Amygdala (tissue), 56 donors: ENCODE results near the gene BRIP1.
"Not testable (repeated sequence)": the region's sequence is repeated elsewhere in the genome, so short reads cannot be mapped to it uniquely, and the experiment has no call there.

Experiments used
- DNase-seq, 56 donors: peaks; one replicate each; lab custom pipeline; 2025; lab: John Stamatoyannopoulos, UW

BRIP1 gene

GRCh38 chr17:61868074-61868473, 4.7 kb upstream of the BRIP1 start:
- DNase-seq = no peak

GRCh38 chr17:61867033-61867432, 3.7 kb upstream of the BRIP1 start:
- DNase-seq = no peak

GRCh38 chr17:61863801-61864126, 436 bp upstream of the BRIP1 start:
- peak in 3 of 56 donors; percentile 6 to 27 (median 20) for DNase-seq

- DNase-seq = no peak
These were observed 1.2 kb downstream of the BRIP1 start for GRCh38 chr17:61862105-61862574.

GRCh38 chr17:61860397-61860796, 2.9 kb downstream of the BRIP1 start:
- DNase-seq = not testable (repeated sequence)

GRCh38 chr17:61856035-61856434, 7.3 kb downstream of the BRIP1 start:
- no peak for DNase-seq

- no peak for DNase-seq
These were observed 10.5 kb downstream of the BRIP1 start for GRCh38 chr17:61852857-61853256.

- DNase-seq = no peak
These were observed 13.7 kb downstream of the BRIP1 start for GRCh38 chr17:61849674-61850073.

- DNase-seq = no peak
These were observed 14.4 kb downstream of the BRIP1 start for GRCh38 chr17:61848896-61849295.

GRCh38 chr17:61848247-61848646, 15.1 kb downstream of the BRIP1 start:
- no peak for DNase-seq

GRCh38 chr17:61847659-61848058, 15.7 kb downstream of the BRIP1 start:
- DNase-seq = no peak

GRCh38 chr17:61846761-61847375, 16.5 kb downstream of the BRIP1 start:
- DNase-seq = no peak

GRCh38 chr17:61846088-61846487, 17.2 kb downstream of the BRIP1 start:
- DNase-seq = no peak

GRCh38 chr17:61843435-61843834, 19.9 kb downstream of the BRIP1 start:
- no peak for DNase-seq

- no peak for DNase-seq
These were observed 20.4 kb downstream of the BRIP1 start for GRCh38 chr17:61842899-61843298.

- DNase-seq = no peak
These were observed 24.0 kb downstream of the BRIP1 start for GRCh38 chr17:61839300-61839786.

GRCh38 chr17:61837175-61838051, 25.9 kb downstream of the BRIP1 start:
- peak in 10 of 56 donors; percentile 0 to 34 (median 4) for DNase-seq

GRCh38 chr17:61836266-61837174, 26.8 kb downstream of the BRIP1 start:
- no peak for DNase-seq

GRCh38 chr17:61835606-61836005, 27.7 kb downstream of the BRIP1 start:
- no peak for DNase-seq

- no peak for DNase-seq
These were observed 28.7 kb downstream of the BRIP1 start for GRCh38 chr17:61834610-61835009.
